ENCODE measurements around the gene SMG9.
"Not testable (repeated sequence)": the region's sequence is repeated elsewhere in the genome, so short reads cannot be mapped to it uniquely, and the experiment has no call there.

Gene SMG9

DNA sequence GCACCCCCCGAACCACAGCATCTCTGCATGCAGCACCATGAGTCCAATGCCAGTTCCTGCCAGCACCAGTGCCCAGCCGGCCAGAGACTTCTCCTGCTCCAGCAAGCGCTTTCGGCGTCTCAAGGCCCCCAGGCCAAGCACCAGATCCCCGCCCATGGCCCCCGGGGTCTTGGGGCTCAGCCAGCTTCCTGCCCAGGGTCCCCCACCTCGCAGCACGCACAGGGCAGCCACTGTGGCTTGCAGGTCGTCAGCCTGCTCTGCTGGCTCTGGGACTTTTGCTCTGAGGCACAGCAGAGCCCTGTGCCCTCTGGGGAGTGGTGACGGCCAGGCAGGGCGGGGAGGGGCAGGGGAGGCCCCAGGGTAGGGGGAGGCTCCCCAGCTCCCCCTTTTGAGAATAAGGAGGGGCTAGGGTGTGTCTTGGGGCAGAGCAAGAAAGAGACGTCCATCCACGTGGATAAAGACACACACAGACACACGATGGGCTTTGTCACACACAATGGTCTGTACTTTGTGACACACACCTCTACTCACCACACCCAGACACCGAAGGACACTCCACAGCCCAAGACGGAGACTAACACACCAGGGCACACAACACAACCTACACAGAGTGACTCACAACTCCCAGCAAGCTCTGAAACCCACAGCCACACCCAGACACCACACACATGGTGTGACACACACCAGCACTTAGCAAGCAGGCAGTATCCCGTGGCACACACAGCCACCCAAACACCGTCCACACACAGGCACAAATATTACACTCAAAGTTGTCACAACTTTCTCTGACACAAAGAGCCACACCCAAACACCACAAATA lies 26.2 kb upstream of the SMG9 start, which contains the start of gene KCNN4:
Gene KCNN4, minus strand, starts transcription at position 268 of the 820 bp plus-strand sequence. Its CDS starts 112 bp downstream, at position 156.
- DNase-seq (ENCODE audit: low spot score), result peak; percentile 87

DNA sequence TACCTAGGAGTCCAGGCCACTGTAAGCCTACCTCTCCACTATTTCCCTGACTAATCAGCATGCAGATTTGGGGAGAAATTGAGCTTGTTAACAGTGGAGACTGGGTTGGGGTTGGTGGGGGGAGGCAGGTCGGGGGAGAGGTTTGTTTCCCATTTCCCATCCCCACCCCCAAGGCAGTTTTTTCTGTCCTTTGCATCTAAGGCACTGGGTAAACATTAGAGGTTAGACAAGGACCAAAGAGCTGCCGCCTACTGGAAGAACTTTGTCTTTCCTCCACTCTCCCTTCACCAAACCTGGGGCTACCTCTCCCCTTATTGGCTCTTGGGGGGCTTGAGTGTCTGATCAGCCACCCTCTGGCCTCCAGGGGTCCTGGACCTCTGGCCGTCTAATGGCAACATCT lies 25.1 kb upstream of the SMG9 start:
- no peak for DNase-seq (ENCODE audit: low spot score)

DNA sequence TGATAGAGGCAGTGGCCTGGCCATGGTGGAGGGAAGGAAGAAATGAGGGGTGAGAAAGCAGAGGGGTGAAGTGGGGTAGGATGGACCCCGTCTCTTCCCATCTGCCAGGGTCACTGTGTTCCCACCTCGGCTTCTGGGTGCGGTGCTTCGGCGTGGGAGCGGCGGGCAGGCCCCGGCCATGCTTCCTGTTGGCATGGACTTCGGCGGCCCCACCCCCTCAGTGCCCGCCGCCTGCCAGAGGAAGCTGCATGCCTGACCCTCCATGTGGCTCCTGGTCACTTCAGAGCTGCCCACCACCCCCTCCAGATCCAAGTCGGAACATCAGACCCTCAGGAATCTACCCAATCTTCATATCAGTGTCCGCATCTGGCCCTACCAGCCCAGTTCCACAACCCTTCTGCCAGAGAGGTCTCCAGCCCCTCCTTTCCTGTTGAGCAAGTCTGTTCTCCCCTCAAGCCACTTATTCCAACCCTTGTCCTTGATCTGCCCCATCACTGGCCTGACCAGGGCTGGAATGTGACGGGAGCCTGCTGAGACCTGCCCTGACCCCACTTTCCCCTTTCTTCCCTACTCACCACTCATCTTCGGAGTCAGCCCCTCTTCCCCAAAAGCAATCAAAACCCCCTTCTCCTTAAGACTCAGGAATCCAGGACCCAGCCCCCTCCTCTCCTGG lies 24.5 kb upstream of the SMG9 start:
- DNase-seq (ENCODE audit: low spot score), result no peak

DNA sequence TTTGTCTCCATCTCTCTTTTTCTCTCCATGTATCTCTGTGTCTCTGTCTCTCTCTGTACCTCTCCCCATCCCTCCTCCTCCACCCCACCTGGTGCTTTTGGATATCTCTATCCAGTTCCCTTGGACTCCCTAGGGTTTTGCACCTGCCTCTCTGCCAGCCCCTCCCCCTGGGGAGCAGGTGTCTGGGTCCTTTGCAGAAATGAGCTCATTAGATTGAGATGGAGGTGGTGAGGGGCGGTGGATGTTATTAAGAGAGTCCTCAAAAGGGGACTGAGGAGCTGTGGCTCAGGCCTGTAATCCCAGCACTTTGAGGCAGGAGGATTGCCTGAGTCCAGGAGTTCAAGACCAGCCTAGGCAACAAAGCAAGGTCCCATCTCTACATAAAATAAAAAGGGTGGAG lies 23.9 kb upstream of the SMG9 start:
- no peak for DNase-seq (ENCODE audit: low spot score)

DNA sequence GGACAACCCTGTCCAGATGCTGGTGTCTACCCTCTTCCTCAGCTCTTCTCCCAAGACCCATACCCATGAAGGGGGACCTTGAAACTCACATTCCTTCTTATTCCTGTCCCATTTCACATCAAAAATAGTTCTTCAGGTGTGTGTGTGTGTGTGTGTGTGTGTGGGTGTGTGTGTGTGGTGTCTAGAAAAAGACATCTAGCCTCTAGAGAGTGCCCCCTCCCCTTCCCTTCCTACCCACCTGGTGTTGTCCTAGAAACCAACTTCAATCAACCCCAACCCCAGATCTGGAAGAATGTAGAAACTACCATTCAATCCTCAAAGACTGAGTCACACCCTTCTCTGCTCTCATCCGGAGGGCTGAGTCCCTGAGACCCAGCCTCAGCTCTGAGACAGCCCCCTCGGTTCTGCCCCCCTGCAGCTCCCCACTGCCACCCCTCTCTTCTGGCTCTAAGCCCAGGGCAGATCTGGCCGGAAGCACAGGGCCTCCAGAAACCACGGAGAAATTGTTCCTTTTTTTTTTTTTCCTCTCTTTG lies 22.5 kb upstream of the SMG9 start:
- DNase-seq (ENCODE audit: low spot score), result peak; percentile 73

DNA sequence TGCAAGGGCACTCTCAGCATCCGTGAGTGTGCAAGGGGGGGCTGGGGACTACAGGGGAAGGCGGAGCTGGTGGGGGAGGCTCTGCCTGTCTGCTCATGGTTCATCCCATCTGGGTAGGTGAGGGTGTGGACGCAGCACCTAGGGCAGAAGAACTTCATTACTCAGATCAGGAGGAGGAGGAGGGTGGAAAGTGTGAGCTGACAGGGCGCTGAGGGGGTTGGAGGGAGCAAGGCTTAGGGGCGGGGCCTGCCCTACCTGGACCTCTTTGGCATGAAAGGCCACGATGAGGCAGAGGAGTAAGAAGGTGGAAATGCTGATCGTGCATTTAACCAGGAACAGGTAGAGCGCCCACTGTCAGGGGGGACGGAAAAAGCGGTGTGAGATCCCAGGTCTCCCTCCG lies 21.5 kb upstream of the SMG9 start:
- DNase-seq (ENCODE audit: low spot score), result no peak

DNA sequence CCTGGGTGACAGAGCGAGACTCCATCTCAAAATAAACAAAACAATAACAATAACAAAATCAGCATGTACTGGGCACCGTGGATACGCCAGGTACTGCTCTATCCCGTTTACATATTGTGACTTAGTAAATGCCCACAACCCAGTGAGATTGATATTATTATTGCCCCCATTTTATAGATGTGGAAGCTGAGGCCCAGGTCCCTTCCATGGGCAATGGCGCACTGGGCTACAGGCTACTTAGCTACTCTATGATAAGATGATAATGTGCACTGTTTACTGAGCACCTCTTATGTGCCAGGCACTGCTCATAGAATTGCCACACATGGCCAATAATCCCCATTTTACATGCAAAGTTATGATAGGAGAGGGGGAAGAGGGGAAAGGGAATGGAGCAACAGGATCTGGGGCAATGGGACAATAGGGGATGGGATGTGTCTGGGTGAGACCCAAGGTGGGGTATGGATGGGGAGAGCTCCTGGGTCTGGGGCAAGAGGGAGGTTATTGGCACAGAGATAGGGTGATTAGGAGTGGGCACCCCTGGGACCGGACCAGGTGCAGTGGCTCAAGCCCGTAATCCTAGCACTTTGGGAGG lies 20.6 kb upstream of the SMG9 start:
- no peak for DNase-seq (ENCODE audit: low spot score)

DNA sequence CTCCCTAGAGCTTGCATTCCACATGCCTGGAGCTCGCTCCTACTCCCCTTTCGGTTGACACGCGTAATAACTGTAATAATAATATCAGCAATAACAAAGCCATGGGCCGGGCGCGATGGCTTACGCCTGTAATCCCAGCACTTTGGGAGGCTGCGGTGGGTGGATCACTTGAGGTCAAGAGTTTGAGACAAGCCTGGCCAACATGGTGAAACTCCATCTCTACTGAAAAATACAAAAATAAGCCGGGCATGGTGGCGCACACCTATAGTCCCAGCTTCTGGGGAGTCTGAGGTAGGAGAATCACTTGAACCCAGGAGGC lies 20.1 kb upstream of the SMG9 start:
- DNase-seq (ENCODE audit: low spot score), result not testable (repeated sequence)

DNA sequence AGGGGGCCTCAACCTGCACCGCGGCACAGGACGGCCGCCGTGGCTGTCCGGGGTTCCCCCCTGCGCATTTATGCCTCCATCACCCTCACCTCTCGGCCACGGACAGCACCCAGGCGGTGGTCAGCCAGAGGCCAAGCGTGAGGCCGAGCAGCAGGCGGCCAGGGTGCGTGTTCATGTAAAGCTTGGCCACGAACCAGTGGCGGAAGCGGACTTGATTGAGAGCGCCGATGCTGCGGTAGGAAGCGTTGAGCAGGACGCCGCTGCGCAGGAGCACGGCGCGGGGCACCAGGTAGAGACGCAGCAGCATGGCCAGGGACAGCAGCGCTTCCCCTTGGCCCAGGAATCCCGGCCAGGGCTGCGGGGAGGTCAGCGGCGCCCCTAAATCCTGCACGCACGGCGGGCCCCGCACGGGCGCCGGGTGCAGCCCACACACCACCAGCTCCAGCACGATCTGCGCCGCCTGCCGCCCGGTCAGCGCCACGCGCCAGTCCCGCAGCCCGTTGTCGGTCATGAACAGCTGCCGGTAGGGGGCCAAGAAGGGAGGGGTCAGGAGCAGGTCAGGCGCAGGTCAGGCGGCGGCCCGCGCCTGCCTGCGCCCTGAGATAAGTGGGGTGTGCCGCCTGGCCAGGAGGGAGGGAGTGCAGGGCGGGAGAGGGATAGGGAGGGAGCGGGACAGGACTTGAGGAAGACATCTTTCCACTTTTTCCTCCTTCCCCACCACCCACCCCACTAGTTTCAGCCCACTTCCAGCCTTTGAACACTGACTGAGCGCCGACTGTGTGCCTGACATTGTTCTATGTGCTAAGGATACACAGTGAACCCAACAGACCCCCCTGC lies 19.6 kb upstream of the SMG9 start:
- no peak for DNase-seq (ENCODE audit: low spot score)

DNA sequence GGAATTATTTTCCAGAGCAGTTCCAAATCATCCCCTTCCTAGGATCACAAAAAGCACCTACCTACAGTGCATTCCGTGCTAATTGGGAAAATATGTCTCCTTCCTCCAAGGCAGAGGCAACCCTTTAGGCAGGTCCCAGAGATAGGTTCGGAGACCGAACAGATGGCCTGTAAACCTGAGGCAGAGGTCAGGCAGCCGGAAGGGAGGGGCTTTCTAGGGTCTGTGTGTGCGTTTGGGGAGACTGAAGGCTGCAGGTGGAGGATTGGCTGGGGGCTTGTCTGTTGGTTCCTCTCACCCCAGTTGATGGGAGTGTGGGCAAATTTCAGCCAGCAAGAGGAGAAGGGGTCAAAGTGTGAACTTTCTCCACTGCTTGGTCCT lies 19.0 kb upstream of the SMG9 start:
- DNase-seq (ENCODE audit: low spot score), result no peak

DNA sequence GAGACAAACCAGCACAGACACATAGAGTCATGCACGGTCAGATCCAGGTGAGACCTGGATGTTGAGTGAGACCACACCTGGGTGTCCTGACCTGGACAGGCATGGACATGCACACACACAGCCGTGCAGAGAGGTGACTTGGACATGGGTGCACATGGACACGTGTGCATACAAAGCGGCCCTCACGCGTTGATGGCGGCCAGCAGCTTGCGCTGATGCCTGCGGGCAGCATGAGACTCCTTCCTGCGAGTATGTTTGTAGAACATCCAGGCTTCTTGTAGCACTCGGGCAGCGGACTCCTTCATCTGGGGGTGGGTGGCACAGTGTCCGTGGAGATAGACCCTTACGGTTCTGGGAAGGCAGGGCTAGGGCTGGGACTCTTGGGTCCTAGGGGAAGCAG lies 14.5 kb upstream of the SMG9 start:
- DNase-seq (ENCODE audit: low spot score), result no peak

DNA sequence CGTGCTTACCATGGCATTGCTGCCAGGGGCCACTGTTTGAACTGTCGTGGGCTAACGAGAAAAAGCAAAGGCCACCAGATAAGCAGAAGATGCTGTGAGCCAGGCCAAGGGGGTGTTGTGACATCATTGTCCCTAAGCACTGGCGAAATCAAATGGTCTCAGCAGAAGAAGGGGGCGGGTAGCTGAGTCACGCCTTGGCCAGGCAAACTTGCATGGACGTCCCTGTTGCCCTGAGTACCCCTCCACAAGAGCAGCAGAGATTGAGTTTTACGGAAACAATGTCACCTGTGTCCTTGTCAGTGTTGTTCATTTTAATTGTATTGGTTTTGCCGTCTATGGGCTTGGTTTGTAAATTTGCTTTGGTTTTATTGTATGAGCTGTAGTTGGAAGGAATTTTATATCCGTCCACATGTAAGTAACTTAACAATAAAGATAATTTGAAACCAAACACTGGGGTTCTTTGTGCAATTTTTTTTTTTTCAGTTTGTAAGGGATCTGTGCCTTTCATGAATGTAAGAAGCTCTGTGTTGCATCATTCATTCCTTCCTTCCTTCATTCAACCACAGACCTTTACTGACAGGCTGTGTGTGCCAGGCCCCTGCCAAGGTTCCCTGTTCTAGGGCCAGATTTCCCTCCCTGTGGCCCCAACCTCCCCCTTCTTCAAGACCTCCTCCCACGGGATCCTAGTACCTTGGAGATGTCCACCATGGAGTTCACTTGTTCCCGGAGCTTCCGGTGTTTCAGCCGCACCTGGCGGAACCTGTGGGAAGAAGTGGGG lies 13.7 kb upstream of the SMG9 start:
- no peak for DNase-seq (ENCODE audit: low spot score)

DNA sequence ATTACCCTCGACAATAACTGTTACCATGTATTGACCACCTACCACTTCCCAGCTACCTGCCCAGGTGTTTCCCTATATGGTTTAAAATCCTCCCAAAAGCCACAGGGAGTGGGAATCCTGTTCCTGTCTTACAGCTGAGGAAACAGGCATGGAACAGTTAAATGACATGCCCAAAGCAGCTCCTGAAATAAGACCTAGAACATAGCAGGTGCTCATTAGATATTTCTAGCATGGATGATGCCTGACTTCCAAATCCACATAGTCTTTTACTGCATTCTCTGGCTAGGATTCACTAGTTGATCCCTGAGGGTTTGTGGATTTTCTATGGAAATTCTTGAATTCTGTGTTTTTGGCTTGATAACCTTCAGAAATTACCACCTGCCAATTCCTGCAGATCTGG lies 13.1 kb upstream of the SMG9 start:
- DNase-seq (ENCODE audit: low spot score), result no peak

DNA sequence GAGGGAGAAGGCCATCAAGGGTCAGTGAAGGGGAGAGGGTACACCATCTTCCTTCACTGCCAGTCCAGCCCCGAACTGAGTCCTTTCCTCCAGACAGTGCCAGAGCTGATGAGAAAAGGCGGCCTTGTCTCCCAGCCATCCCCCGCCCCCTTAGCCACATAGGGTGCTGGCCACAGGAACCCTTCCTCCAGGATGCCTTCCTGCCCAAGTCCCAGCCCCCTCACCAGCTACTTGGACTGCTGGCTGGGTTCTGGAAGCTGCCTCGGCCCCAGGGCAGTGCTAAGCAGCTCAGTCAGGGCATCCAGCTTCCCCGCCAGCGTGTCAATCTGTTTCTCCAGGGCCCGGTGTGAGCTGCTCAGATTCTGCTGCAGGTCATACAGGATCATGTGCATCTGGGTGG lies 12.6 kb upstream of the SMG9 start:
- DNase-seq (ENCODE audit: low spot score), result no peak

DNA sequence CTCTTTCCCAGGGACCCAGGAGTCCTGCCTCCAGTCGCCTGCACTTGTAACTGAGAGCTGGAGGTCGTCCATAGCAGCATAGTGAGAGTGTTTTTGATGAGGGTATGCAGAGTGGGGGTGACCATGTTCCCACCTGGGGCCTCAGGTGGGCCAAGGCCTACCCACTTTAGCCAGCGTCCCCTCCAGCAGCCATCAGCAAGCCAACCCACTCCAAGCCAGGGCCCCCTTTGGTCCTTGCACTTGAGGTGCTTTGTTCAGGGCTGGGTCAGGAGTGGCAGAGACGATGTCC lies 11.9 kb upstream of the SMG9 start:
- DNase-seq (ENCODE audit: low spot score), result no peak

DNA sequence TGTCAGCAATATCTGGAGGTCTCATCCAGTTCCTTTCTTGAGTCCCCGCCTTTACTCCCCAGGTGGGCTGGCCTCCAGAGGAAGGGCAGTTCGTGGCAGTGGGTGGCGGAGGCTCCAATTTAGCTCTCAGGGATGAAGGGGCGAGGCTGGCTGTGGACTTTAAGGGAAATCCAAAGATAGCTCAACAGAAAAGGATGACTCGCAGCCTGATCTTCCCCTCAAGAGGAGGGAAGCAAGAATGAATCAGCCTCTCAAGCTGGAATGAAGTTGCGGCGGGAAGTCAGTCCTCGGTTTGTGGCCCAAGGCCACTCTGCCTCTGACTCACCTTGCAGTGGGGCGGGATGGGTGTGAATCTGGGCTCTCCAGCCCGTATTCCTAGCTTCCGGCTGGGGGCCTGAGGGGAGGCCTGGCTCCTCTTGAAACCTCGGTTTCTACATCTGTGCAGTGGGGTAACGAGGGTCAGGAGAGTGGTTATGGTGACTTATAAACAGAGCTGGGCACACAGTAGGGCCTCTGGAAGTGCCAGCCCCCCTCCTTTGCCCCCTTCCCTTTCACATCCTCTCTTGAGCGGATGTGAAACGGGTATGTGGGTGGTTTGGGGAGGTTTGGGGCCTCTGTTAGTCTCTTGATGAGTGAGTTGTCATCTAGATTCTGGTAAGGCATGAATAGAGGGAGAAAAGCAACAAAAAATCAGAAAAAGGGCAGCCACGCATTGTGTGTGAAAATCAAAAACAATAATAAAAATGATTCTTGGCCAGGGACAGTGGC lies 10.5 kb upstream of the SMG9 start:
- peak; percentile 77 for DNase-seq (ENCODE audit: low spot score)

DNA sequence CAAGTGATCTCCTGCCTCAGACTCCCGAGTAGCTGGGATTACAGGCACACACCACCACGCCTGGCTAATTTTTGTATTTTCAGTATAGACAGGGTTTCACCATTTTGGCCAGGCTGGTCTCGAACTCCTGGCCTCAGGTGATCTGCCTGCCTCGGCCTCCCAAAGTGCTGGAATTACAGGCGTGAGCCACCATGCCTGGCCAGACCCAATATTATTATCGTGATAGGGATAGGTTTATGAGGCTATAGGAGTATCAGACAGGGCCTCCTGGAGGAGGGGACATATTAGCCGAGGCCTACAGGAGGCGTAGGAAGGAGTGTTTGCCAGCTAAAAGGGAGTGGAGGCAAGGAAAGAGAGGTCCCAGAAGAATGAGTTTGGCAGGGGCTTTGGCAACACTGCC lies 9.9 kb upstream of the SMG9 start:
- not testable (repeated sequence) for DNase-seq (ENCODE audit: low spot score)

DNA sequence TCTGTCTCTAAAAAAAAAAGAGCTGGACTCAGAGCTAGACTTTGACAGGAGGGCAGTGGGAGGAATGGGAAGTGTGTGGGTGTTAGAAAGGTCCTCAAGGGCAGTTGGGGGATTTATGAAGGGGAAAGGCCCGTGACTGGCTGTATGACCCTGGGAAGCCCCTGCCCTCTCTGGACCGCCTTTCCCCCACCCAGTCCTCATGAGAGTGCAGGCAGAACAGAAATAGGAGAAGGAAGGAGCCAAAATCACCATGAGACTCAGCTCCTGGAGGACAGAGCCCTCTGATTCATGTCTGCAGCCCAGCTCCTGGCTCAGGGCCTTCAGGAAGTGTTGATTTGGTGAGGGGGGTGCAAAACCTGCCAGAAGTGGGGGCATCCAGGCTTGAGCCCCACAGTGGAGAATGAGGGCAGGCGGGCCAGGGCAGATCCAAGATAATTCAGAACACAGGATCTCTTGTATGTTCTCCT lies 8.7 kb upstream of the SMG9 start:
- no peak for DNase-seq (ENCODE audit: low spot score)

DNA sequence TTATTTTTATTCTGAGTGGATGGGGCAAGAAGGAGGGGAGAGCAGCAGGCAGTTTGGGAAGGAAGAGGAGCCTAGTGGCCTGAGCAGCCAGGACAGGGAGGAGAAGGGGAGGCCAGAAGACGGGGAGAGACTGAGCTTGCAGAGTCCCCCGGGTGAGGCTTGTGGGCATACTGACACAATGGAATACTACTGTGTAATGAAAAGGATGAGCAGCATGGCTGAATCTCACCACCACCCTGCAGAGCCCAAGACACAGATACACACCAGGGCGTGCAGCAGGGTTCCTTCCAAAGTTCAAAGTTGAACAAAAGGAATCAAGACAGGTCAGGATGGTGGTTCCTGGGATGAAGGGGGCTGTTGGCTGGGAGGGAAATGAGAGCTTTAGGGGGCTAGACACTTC lies 8.1 kb upstream of the SMG9 start:
- DNase-seq (ENCODE audit: low spot score), result no peak

DNA sequence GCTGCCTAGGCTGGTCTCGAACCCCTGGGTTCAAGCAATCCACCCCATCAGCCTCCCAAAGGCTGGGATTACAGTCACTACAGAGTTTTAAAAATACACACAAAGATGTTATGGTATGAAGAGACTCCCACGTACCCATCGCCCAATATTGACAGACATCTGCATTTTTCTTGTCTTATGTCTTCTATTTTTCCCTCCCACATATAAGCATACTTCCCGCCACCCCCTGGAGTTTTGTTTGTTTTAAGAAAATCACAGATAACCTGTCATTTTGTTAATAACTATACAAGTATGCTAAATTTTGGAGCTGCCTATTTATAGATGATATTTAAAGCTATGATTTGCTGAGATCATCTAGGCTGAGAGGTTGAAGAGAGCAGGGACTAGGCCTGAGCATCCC lies 6.2 kb upstream of the SMG9 start:
- no peak for DNase-seq (ENCODE audit: low spot score)

DNA sequence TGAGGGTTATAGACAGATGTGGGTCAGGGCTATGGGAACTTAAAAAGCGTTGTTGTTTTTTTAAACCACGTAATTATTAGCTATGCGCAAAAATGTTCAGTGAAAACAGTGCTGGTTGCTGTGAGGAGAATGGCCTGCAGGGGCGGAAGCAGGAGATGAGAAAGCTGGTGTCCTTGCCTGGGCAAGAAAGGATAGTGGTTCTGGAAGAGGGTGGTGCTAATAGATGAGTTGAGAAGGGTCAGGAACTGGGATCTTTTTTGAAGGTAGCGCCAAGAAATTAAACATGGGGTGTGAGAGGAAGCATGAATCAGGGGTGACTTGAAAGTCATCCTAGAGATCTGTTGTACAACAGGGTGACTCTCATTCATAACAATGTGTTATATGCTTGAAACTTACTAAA lies 4.8 kb upstream of the SMG9 start:
- DNase-seq (ENCODE audit: low spot score), result no peak
